CD8-positive, alpha-beta memory T cell (primary cell): ENCODE results near the gene ZNF804B. TPM values are rescaled to one million over a fixed set of nuclear protein-coding genes. Genes with fewer than 3 reads are reported as not detected.

Experiments
- CTCF ChIA-PET: fragments of 350-600 bp; sonication (Branson Sonifier 250); formaldehyde crosslinking; loops from one replicate; lab custom pipeline; 2021; ENCODE audit warnings: antibody characterized with exemption; lab: Charles Lee
- POLR2A ChIA-PET: fragments of 350-600 bp; sonication (Branson Sonifier 250); formaldehyde crosslinking; loops from one replicate; lab custom pipeline; 2021; ENCODE audit warnings: antibody characterized with exemption; lab: Charles Lee
- DNase-seq, 5 donors: peaks; one replicate each; pipeline versions ENCODE4 v3.0.0 to v3.0.0-alpha.2; 2020 to 2022; ENCODE audit warnings: mixed read lengths in 1 of 5
- H3K27ac ChIP-seq: one replicate; pipeline ENCODE4 v1.7.0; 2013; ENCODE audit warnings: low read depth, mild to moderate bottlenecking, low read length, moderate library complexity
- H3K27me3 ChIP-seq: 2 replicates; pipeline ENCODE4 v1.7.0; 2013; ENCODE audit warnings: low read length, mild to moderate bottlenecking; ENCODE audit not compliant: insufficient read depth, poor library complexity, severe bottlenecking
- H3K36me3 ChIP-seq: 2 replicates; pipeline ENCODE4 v1.7.0; 2013; ENCODE audit warnings: mild to moderate bottlenecking, low read length, moderate library complexity; ENCODE audit not compliant: insufficient read depth
- H3K4me1 ChIP-seq: 2 replicates; pipeline ENCODE4 v1.7.0; 2013; ENCODE audit warnings: mild to moderate bottlenecking, low read length, moderate library complexity; ENCODE audit not compliant: insufficient read depth
- H3K4me3 ChIP-seq: 2 replicates; pipeline ENCODE4 v1.7.0; 2013; ENCODE audit warnings: mild to moderate bottlenecking, low read length
- H3K9me3 ChIP-seq: 2 replicates; pipeline ENCODE4 v1.7.0; 2013; ENCODE audit warnings: mild to moderate bottlenecking, low read length
- H3K27ac Mint-ChIP-seq, 8 donors: one replicate each; pipeline ENCODE4 v1.8.0; 2020 to 2021; ENCODE audit warnings: mixed read lengths in 8 of 8, mild to moderate bottlenecking in 6 of 8, inconsistent platforms in 3 of 8, moderate library complexity in 3 of 8
- H3K27me3 Mint-ChIP-seq, 2 donors: one replicate each; pipeline ENCODE4 v1.8.0; 2020 to 2021; ENCODE audit warnings: mixed read lengths in 2 of 2, mild to moderate bottlenecking in 1 of 2, moderate library complexity in 1 of 2
- H3K36me3 Mint-ChIP-seq, 3 donors: one replicate each; pipeline ENCODE4 v1.8.0; 2020 to 2021; ENCODE audit warnings: mixed read lengths in 3 of 3, inconsistent platforms in 1 of 3, mild to moderate bottlenecking in 1 of 3
- H3K4me1 Mint-ChIP-seq, 3 donors: one replicate each; pipeline ENCODE4 v1.8.0; 2020 to 2021; ENCODE audit warnings: mixed read lengths in 3 of 3, inconsistent platforms in 1 of 3, mild to moderate bottlenecking in 1 of 3
- H3K4me3 Mint-ChIP-seq, 7 donors: one replicate each; pipeline ENCODE4 v1.8.0; 2020 to 2021; ENCODE audit warnings: mixed read lengths in 7 of 7, mild to moderate bottlenecking in 6 of 7, moderate library complexity in 4 of 7, inconsistent platforms in 2 of 7
- H3K9me3 Mint-ChIP-seq, 5 donors: one replicate each; pipeline ENCODE4 v1.8.0; 2020 to 2022; ENCODE audit warnings: mixed read lengths in 5 of 5, mild to moderate bottlenecking in 3 of 5, moderate library complexity in 2 of 5, inconsistent platforms in 1 of 5
- polyA plus RNA-seq: library from polyadenylated mRNA; unstranded; fragments of 300-500 nt; fragmentation: Illumina TruSeq; gene quantifications from one replicate; pipeline ENCODE4 v1.2.3, GENCODE V29; 2021
- total RNA-seq, 2 experiments: library from RNA; stranded (reverse); gene quantifications; one replicate each; pipeline ENCODE4 v1.2.3, GENCODE V29; 2021

ZNF804B gene
- total and polyA plus RNA-seq, 3 experiments from 2014 or later = not detected

DNA sequence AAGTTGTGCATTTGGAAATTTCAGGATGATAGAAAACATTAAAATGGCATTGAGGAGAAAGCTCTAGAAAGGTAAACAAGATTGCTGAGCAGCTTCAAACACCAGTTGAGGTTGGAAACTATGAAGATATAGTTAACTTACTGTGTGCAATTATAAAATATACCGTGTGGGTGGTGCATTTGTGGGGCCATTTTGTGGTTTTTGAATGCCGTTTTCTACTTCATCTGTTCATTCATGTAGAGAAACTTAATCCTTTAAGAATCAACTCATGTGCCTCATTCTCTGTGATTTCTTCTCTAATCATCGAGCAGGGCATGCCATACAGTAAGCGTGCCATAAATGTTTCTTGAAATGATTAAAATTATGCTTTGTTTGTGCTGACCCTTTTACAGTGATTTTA, 268.8 kb downstream of the ZNF804B start:
- DNase-seq = no peak
- no peak overlapping the region for H3K4me3 Mint-ChIP-seq
- no peaks in the 10 kb centered on the region for H3K36me3 Mint-ChIP-seq
- ChIA-PET POLR2A (no interaction called here), CTCF (no interaction called here)
- no peaks in the 10 kb centered on the region for H3K4me1 Mint-ChIP-seq
- Histone ChIP-seq H3K27ac (no peak overlapping the region), H3K27me3 (no peaks in the 10 kb centered on the region), H3K36me3 (no peaks in the 10 kb centered on the region), H3K4me3 (no peak overlapping the region), H3K4me1 (no peaks in the 10 kb centered on the region), H3K9me3 (no peaks in the 10 kb centered on the region)
- peaks cover 0 to 4% (median 0%) of the 10 kb centered on the region in 5 donors for H3K9me3 Mint-ChIP-seq
- no peak overlapping the region for H3K27ac Mint-ChIP-seq
- H3K27me3 Mint-ChIP-seq = peaks cover 0 to 3% of the 10 kb centered on the region in 2 donors

DNA sequence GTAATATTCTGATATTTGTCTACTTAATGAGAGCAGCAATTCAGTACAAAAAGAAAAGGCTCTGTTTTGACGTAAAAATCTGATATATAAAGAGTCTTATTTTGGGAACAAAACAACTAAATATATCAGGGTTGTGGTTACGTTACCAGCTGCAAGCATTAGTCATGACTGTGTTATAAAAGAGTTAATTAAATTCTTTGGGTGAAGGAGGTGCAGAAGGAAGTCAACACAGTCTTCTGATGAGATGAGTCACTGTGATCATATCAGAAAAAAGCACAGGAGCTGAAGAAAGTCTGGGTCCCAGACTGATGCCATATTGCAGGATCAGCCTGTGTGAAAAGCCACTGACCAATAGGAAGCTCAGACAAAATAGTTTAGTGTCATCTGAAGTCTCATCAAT, 270.4 kb downstream of the ZNF804B start:
- Histone ChIP-seq H3K9me3 (no peaks in the 10 kb centered on the region), H3K4me3 (no peak overlapping the region), H3K27ac (no peak overlapping the region), H3K27me3 (no peaks in the 10 kb centered on the region), H3K4me1 (no peaks in the 10 kb centered on the region), H3K36me3 (no peaks in the 10 kb centered on the region)
- CTCF ChIA-PET = no interaction called here
- H3K4me3 Mint-ChIP-seq = no peak overlapping the region
- H3K27ac Mint-ChIP-seq = no peak overlapping the region
- H3K9me3 Mint-ChIP-seq = peaks cover 0 to 8% (median 0%) of the 10 kb centered on the region in 5 donors
- H3K36me3 Mint-ChIP-seq = no peaks in the 10 kb centered on the region
- POLR2A ChIA-PET = no interaction called here
- no peak for DNase-seq
- H3K4me1 Mint-ChIP-seq = no peaks in the 10 kb centered on the region
- H3K27me3 Mint-ChIP-seq = peaks cover 0 to 3% of the 10 kb centered on the region in 2 donors

GRCh38 chr7:89041240-89041639, 281.7 kb downstream of the ZNF804B start:
- H3K4me3 ChIP-seq = no peak overlapping the region
- ChIA-PET CTCF (no interaction called here), POLR2A (interaction anchor here (0.5 kb wide), 1 partner anchor 102 kb away, joined by 4 read pairs; no protein-coding TSS in a partner anchor)
- Mint-ChIP-seq H3K4me3 (no peak overlapping the region), H3K9me3 (peaks cover 6 to 9% (median 6%) of the 10 kb centered on the region in 5 donors), H3K36me3 (no peaks in the 10 kb centered on the region), H3K27me3 (peaks cover 0 to 2% of the 10 kb centered on the region in 2 donors), H3K4me1 (no peaks in the 10 kb centered on the region), H3K27ac (no peak overlapping the region)
- no peak for DNase-seq
- H3K27ac ChIP-seq = no peak overlapping the region
- no peaks in the 10 kb centered on the region for H3K36me3 ChIP-seq
- peaks cover 6% of the 10 kb centered on the region for H3K9me3 ChIP-seq
- no peaks in the 10 kb centered on the region for H3K4me1 ChIP-seq
- no peaks in the 10 kb centered on the region for H3K27me3 ChIP-seq

DNA sequence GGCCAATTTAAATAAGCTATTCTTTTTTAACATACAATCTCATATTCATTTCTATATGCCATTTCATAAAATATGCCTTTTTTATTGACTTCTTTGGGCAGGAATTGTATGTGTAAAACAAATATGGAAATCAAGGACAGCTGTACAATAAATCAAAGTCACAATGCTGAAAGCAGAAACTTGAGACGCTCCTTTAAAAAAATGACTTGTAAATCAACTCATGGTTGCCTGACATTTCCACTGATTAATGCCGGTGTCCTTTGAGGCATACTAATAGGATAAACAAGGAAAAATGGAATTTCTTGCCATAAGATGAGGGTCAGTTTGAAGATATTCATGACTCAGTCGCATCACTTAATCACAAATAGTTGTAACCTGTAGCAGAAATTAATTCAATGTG, 283.4 kb downstream of the ZNF804B start:
- Mint-ChIP-seq H3K4me3 (no peak overlapping the region), H3K9me3 (peaks cover 6 to 10% (median 6%) of the 10 kb centered on the region in 5 donors), H3K36me3 (no peaks in the 10 kb centered on the region), H3K27me3 (peaks cover 0 to 5% of the 10 kb centered on the region in 2 donors), H3K4me1 (no peaks in the 10 kb centered on the region), H3K27ac (no peak overlapping the region)
- ChIA-PET CTCF (no interaction called here), POLR2A (no interaction called here)
- Histone ChIP-seq H3K36me3 (no peaks in the 10 kb centered on the region), H3K27ac (no peak overlapping the region), H3K27me3 (no peaks in the 10 kb centered on the region), H3K4me3 (no peak overlapping the region), H3K4me1 (no peaks in the 10 kb centered on the region), H3K9me3 (peaks cover 6% of the 10 kb centered on the region)
- DNase-seq = no peak

DNA sequence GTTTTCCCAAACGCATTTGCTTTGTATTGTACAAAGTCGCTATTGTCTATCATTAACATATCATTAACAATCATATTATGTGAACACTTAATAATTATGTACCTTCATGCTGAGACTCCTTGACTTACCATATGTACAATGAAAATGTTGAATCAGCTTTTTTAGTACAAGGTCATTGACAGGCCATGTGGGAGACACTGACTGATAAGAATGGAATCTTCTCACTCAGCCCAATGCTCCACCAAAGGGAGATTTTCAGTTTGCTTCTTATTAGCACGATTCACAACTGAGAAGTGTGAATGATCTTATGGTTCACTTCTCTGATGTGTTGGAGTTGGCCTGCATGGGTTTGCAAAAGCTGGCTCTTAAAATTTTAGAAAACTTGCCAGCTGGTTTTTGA, 289.5 kb downstream of the ZNF804B start:
- Mint-ChIP-seq H3K4me3 (no peak overlapping the region), H3K27me3 (peaks cover 0 to 3% of the 10 kb centered on the region in 2 donors), H3K9me3 (peaks cover 2 to 11% (median 6%) of the 10 kb centered on the region in 5 donors), H3K27ac (no peak overlapping the region), H3K36me3 (no peaks in the 10 kb centered on the region), H3K4me1 (no peaks in the 10 kb centered on the region)
- DNase-seq = no peak
- no peaks in the 10 kb centered on the region for H3K36me3 ChIP-seq
- no peak overlapping the region for H3K27ac ChIP-seq
- H3K27me3 ChIP-seq = no peaks in the 10 kb centered on the region
- H3K4me3 ChIP-seq = no peak overlapping the region
- H3K9me3 ChIP-seq = no peaks in the 10 kb centered on the region
- POLR2A ChIA-PET = no interaction called here
- no peaks in the 10 kb centered on the region for H3K4me1 ChIP-seq
- CTCF ChIA-PET = no interaction called here

GRCh38 chr7:89053130-89053529, 293.6 kb downstream of the ZNF804B start:
- CTCF ChIA-PET = no interaction called here
- POLR2A ChIA-PET = no interaction called here
- Histone ChIP-seq H3K4me3 (no peak overlapping the region), H3K9me3 (no peaks in the 10 kb centered on the region), H3K27ac (no peak overlapping the region), H3K4me1 (no peaks in the 10 kb centered on the region), H3K27me3 (no peaks in the 10 kb centered on the region), H3K36me3 (no peaks in the 10 kb centered on the region)
- no peak for DNase-seq
- Mint-ChIP-seq H3K27me3 (no peaks in the 10 kb centered on the region), H3K27ac (no peak overlapping the region), H3K4me1 (no peaks in the 10 kb centered on the region), H3K9me3 (peaks cover 0 to 6% (median 2%) of the 10 kb centered on the region in 5 donors), H3K36me3 (no peaks in the 10 kb centered on the region), H3K4me3 (no peak overlapping the region)

DNA sequence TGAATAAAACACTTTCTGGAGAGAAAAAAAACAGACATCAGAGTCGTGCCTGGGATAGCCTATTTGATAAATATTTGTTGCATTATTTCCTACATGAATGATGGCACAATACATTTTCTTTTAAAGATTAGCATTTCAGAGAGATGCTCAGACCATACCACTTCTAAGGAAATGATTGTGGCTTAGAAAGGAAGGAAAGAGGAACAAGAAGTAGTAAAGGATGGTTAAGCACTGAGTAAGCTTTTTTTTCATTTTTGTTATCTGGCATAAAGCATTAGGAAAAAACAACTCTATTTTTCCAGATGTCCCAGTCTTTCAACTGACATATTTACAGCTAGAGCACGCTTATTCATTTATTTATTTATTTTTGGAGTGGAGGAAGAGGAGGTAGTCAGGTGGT, 294.9 kb downstream of the ZNF804B start:
- Mint-ChIP-seq H3K4me3 (no peak overlapping the region), H3K27me3 (no peaks in the 10 kb centered on the region), H3K36me3 (no peaks in the 10 kb centered on the region), H3K27ac (no peak overlapping the region), H3K4me1 (no peaks in the 10 kb centered on the region), H3K9me3 (peaks cover 0 to 6% (median 2%) of the 10 kb centered on the region in 5 donors)
- H3K4me3 ChIP-seq = no peak overlapping the region
- no peak for DNase-seq
- H3K36me3 ChIP-seq = no peaks in the 10 kb centered on the region
- no peak overlapping the region for H3K27ac ChIP-seq
- no peaks in the 10 kb centered on the region for H3K27me3 ChIP-seq
- ChIA-PET POLR2A (no interaction called here), CTCF (no interaction called here)
- H3K9me3 ChIP-seq = no peaks in the 10 kb centered on the region
- no peaks in the 10 kb centered on the region for H3K4me1 ChIP-seq

- H3K4me1 Mint-ChIP-seq = no peaks in the 10 kb centered on the region
- Histone ChIP-seq H3K36me3 (no peaks in the 10 kb centered on the region), H3K9me3 (no peaks in the 10 kb centered on the region), H3K4me1 (no peaks in the 10 kb centered on the region), H3K4me3 (no peak overlapping the region), H3K27me3 (no peaks in the 10 kb centered on the region), H3K27ac (no peak overlapping the region)
- no peak for DNase-seq
- H3K27ac Mint-ChIP-seq = no peak overlapping the region
- H3K9me3 Mint-ChIP-seq = peaks cover 0 to 7% (median 2%) of the 10 kb centered on the region in 5 donors
- H3K36me3 Mint-ChIP-seq = no peaks in the 10 kb centered on the region
- no peak overlapping the region for H3K4me3 Mint-ChIP-seq
- no peaks in the 10 kb centered on the region for H3K27me3 Mint-ChIP-seq
- CTCF ChIA-PET = no interaction called here
- POLR2A ChIA-PET = no interaction called here
Measured at GRCh38 chr7:89060234-89060633, 300.7 kb downstream of the ZNF804B start.

DNA sequence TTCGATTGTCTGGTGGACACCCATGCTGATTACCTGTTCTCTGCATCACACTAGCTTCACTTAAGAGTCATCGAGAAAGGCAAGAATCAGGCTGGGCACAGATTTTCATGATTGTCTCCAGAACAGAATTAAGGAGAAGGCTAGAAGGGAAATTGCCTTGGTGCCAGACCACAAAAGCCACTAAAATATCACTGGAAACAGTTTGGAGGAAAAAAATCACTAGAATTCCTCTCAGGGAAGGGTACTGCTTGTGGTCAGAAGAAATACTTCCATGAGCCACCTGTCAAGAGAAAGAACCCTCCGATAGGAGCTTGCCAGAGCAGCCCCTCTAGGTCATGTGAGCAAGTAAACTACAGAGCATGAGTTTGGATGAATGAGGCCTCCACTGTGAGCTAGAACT, 305.3 kb downstream of the ZNF804B start:
- no peaks in the 10 kb centered on the region for H3K4me1 ChIP-seq
- CTCF ChIA-PET = no interaction called here
- POLR2A ChIA-PET = no interaction called here

More for the DNA sequence above, 305.3 kb downstream of the ZNF804B start:
- Mint-ChIP-seq H3K4me1 (no peaks in the 10 kb centered on the region), H3K9me3 (peaks cover 0 to 17% (median under 1%) of the 10 kb centered on the region in 5 donors), H3K27ac (no peak overlapping the region), H3K36me3 (no peaks in the 10 kb centered on the region), H3K27me3 (peaks cover 0 to 3% of the 10 kb centered on the region in 2 donors), H3K4me3 (no peak overlapping the region)
- H3K9me3 ChIP-seq = no peaks in the 10 kb centered on the region
- no peaks in the 10 kb centered on the region for H3K36me3 ChIP-seq
- no peak overlapping the region for H3K27ac ChIP-seq
- DNase-seq = no peak
- no peak overlapping the region for H3K4me3 ChIP-seq
- H3K27me3 ChIP-seq = no peaks in the 10 kb centered on the region
